NCI-H1417 treated with DMSO at 0.1 percent for 48 hours (cell line): ENCODE data around the gene SGIP1.
"Not testable (repeated sequence)": the region's sequence is repeated elsewhere in the genome, so short reads cannot be mapped to it uniquely, and the experiment has no call there.

Source experiments
- DNase-seq: peaks from one replicate; lab custom pipeline; 2025; lab: John Stamatoyannopoulos, UW

SGIP1 gene

GRCh38 chr1:66684353-66684752, 150.4 kb downstream of the SGIP1 start:
- DNase-seq = no peak

DNA sequence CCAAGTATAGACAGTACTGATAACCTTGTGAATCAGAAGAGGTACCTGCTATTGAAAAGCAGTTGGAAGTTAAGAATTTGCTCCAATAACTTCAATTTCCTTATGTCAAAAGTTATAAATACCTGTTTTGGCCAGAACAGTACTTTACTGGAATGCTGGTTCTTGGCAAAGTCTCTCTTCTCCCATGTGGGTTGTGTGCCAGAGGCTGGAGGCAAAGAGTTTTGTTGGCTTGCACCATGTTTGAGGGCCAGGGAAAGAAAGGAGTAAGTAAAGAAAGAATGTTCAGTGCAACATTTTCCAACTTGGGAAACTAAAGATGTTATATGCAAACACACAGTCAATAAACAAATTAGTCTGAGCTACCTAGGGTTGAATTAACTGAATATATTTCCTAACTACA, 151.3 kb downstream of the SGIP1 start:
- no peak for DNase-seq

DNA sequence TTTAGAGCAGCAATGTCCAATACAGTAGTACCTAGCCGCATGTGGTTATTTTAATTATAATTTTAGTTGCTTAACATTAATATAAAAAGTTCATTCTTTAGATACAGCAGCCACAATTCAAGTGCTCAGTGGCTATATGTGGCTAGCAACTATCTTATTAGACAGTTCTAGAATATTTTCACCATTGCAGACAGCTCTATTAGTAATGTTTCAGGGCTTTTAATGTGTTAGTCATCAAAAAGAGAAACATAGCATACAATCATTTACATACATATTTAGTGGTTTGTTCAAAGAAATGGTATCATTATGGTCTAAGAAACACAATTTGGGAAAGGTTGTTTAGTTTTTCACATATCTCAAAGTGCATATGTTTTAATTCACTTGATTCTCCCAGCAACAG, 151.7 kb downstream of the SGIP1 start:
- no peak for DNase-seq

GRCh38 chr1:66686406-66686805, 152.5 kb downstream of the SGIP1 start:
- DNase-seq = no peak

GRCh38 chr1:66687358-66687757, 153.4 kb downstream of the SGIP1 start:
- DNase-seq = no peak

- DNase-seq = no peak
Measured at GRCh38 chr1:66690666-66691381, 156.9 kb downstream of the SGIP1 start.

DNA sequence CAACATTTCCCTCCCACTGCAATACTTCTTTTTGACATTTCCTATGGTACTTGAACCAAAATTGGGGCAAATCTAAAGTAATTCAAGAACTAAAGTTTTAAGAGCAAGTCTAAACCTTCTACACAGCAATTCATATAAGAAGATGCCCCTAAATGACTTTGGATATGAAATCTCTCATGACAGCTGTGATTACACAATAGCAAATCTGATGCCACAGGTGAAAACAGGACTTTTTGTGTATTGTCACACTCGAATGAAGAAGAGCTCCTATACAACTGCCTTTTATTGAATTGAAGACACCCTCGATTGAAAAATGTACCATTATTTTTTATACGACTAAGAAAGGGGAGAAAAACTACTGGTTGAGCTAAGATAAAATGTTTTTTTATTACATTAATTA, 158.7 kb downstream of the SGIP1 start:
- DNase-seq = no peak

- DNase-seq = no peak
Measured at GRCh38 chr1:66693856-66694255, 159.9 kb downstream of the SGIP1 start.

DNA sequence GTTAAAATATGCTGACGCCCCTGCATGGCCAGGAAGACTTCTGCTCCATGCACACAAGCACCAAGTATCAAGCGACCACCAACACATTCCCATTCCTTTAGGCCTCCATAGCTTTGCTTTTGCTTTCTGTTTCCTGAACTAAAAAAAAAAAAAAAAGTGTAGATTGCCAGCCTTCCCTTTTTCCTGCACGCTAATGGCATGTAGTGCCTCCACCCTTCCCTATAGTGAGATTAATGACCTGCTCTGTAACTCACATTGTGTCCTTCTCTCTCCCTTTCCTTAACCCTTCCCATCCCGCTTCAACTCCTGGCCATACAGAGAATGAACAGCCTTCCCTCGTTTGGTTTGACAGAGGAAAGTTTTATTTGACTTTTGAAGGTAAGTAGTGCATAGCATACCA, 161.2 kb downstream of the SGIP1 start:
- no peak for DNase-seq

GRCh38 chr1:66696771-66697170, 162.8 kb downstream of the SGIP1 start:
- DNase-seq = no peak

- DNase-seq = no peak
Measured at GRCh38 chr1:66699213-66699612, 165.3 kb downstream of the SGIP1 start.

GRCh38 chr1:66704177-66704875, 170.4 kb downstream of the SGIP1 start:
- DNase-seq = no peak

GRCh38 chr1:66705110-66705509, 171.2 kb downstream of the SGIP1 start:
- DNase-seq = no peak

DNA sequence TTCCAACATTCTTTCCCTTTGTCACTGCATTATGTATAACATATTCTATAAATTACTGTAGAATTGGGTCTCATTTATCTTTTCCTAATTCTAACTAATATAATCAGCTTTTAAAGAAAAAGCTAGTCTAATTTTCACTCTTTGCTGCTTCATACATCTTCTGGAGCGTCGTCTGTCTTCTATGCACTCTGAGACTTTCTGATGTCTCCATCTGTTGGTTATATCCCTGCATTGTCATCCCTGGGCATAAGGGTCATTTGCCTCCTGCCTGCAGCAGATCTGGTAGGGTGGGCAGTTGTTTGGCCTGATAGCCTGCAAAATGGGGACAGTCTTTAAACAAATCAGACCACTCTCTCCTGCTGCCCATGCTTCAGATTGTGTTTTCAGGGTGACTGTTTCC, 177.5 kb downstream of the SGIP1 start:
- DNase-seq = no peak

- no peak for DNase-seq
Measured at GRCh38 chr1:66712839-66713238, 178.9 kb downstream of the SGIP1 start.

GRCh38 chr1:66723985-66724384, 190.0 kb downstream of the SGIP1 start:
- no peak for DNase-seq

DNA sequence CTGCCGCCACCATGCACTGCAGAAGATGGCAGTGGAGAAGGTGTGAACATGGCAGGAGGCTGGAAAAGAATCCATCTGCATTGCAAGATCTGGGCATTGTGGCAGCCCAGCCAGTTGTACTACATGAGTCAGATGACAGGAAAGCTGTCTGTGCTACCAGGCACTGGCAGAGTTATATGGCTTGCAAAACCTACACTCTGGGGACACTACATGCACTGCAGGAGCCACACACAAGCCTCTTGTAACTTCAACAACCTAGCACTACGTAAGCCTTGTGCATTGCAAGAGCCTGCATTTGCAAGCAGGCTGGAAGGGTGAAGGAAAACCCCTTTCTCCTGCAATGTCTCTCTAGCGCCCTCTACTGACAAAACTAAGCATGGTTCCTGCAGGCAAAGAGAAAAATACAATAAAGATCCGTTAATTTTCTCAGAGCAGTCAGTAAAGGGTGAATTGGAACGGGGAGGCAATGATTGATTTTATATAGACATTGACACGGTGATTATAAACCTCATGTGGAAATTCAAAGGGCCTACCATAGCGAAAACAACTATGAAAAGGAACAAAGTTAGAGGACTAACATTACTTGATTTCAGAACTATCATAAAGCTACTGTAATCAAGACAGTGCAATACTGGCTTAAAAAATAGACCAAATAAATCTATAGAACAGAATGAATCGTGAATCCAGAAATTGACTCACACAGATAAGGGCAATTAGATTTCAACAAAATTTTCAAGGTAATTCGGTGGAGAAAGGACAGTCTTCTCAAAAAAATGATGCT, 192.1 kb downstream of the SGIP1 start:
- DNase-seq = no peak

DNA sequence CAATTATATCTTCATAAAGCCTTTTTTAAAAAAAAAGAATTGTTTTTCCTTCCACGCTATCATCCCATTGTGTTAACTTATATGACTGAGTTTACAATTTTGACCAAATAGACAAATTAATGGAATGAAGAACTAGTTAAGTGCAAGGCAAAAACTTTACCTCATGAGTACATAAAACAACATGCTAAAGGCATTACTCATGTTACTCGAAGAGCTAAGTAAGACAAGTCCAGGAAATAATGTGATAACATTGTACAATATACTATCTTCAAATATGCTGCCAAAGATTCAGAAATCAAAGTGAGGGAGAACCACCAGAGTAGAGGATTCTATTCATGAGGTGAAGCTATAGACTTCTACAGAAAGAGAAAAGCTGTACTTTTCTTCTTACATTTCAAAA, 194.1 kb downstream of the SGIP1 start:
- no peak for DNase-seq

DNA sequence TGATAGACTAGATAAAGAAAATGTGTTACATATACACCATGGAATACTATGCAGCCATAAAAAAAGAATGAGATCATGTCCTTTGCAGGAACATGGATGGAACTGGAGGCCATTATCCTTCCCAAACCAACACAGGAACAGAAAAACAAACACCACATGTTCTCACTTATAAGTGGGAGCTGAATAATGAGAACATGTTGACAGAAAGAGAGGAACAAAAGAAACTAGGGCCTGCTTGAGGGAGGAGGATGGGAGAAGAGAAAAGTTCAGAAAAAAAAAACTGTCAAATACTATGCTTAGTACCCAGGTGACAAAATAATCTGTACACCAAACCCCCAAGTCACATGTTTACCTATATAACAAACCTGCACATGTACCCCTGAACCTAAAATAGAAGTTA, 194.8 kb downstream of the SGIP1 start:
- not testable (repeated sequence) for DNase-seq

DNA sequence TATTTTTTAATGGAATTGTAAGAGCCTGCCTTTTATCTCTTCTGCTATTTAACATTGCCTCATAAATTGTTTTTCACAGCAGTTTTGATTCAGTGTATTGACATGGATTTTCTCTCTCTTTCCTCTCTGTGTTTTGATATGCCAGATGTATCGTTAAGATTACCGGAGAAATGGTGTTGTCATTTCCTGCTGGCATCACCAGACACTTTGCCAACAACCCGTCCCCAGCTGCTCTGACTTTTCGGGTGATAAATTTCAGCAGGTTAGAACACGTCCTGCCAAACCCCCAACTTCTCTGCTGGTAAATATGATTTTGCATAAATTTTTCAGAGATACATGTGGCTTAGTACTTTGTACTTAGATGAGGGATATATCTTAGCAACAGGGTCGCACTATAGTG, 195.2 kb downstream of the SGIP1 start:
- no peak for DNase-seq

DNA sequence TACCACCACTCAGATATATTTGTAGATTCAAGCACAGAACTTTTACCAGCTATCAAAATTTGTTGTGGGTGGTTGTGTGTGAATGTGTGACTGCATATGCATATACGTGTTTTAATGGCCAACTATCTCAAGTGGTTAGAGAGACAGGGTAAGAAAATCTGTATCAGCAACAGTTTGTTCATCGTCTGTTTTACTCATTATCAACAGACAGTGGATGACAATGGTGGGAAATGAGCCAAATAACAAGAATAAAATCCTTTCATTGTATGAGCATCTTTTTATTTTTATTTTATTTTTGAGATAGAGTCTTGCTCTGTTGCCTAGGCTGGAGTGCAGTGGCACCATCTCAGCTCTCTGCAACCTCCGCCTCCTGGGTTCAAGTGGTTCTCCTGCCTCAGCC, 195.6 kb downstream of the SGIP1 start:
- DNase-seq = no peak

DNA sequence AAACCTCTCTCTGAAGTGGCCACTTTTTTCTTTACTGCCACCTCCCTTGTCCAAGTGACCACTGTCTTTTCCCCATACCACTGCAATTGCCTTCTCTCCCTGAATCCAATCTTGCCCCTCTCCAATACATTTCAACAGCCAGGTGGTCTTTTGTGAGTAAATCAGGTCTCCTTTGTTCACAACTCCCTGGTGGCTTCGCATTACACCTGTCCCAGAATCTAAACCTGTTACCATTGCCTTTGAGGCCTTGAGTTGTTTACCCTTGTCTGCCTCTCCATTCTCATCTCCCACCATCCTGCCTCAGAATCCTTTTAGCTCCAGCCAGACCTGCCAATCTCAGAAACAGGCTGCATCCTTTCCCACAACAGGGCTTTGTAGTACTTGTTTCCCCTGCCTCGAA, 196.5 kb downstream of the SGIP1 start:
- no peak for DNase-seq
